LNCaP clone FGC (cell line): ENCODE measurements around the gene TMEM108.

Source experiments
- DNase-seq: peaks from one replicate; pipeline ENCODE4 v3.0.0-alpha.2; 2011; ENCODE audit warnings: low read depth
- H3K4me3 ChIP-seq: 2 replicates; pipeline ENCODE4 v1.5.1; 2011; ENCODE audit warnings: mild to moderate bottlenecking, low read depth, low read length, control low read depth
- CTCF ChIP-seq: IDR thresholded peaks from 2 replicates; pipeline ENCODE4 v1.5.1; 2012; ENCODE audit warnings: mild to moderate bottlenecking; ENCODE audit not compliant: control insufficient read depth, insufficient read depth; ENCODE audit errors: extremely low read depth

Gene TMEM108

GRCh38 chr3:133092681-133093080, 54.5 kb downstream of the TMEM108 start:
- no peak overlapping the region for H3K4me3 ChIP-seq
- TF ChIP-seq CTCF, result no peak
- no peak for DNase-seq

- no peak overlapping the region for H3K4me3 ChIP-seq
- no peak for DNase-seq
- no peak for TF ChIP-seq CTCF
Measured at GRCh38 chr3:133093366-133093765, 55.2 kb downstream of the TMEM108 start.

GRCh38 chr3:133096900-133097613, 58.9 kb downstream of the TMEM108 start:
- no peak overlapping the region for H3K4me3 ChIP-seq
- no peak for DNase-seq
- no peak for TF ChIP-seq CTCF

GRCh38 chr3:133103706-133104105, 65.5 kb downstream of the TMEM108 start:
- no peak for TF ChIP-seq CTCF
- DNase-seq, result no peak
- H3K4me3 ChIP-seq, result no peak overlapping the region

- no peak for DNase-seq
- no peak overlapping the region for H3K4me3 ChIP-seq
- no peak for TF ChIP-seq CTCF
Measured at GRCh38 chr3:133106169-133106568, 68.0 kb downstream of the TMEM108 start.

- H3K4me3 ChIP-seq, result no peak overlapping the region
- no peak for DNase-seq
- no peak for TF ChIP-seq CTCF
Measured at GRCh38 chr3:133112666-133113065, 74.5 kb downstream of the TMEM108 start.

- no peak for DNase-seq
- H3K4me3 ChIP-seq, result no peak overlapping the region
- no peak for TF ChIP-seq CTCF
Measured at GRCh38 chr3:133113526-133113925, 75.3 kb downstream of the TMEM108 start.
